NCI-H2196 (cell line): ENCODE measurements around the gene OR6B2.
A peak's percentile ranks its signal among the peaks of the same experiment; 100 is the strongest.
"Not testable (repeated sequence)": the region's sequence is repeated elsewhere in the genome, so short reads cannot be mapped to it uniquely, and the experiment has no call there.

ENCODE experiments used
- DNase-seq: peaks from one replicate; lab custom pipeline; 2025; ENCODE audit not compliant: unreplicated experiment; lab: John Stamatoyannopoulos, UW

The OR6B2 gene

DNA sequence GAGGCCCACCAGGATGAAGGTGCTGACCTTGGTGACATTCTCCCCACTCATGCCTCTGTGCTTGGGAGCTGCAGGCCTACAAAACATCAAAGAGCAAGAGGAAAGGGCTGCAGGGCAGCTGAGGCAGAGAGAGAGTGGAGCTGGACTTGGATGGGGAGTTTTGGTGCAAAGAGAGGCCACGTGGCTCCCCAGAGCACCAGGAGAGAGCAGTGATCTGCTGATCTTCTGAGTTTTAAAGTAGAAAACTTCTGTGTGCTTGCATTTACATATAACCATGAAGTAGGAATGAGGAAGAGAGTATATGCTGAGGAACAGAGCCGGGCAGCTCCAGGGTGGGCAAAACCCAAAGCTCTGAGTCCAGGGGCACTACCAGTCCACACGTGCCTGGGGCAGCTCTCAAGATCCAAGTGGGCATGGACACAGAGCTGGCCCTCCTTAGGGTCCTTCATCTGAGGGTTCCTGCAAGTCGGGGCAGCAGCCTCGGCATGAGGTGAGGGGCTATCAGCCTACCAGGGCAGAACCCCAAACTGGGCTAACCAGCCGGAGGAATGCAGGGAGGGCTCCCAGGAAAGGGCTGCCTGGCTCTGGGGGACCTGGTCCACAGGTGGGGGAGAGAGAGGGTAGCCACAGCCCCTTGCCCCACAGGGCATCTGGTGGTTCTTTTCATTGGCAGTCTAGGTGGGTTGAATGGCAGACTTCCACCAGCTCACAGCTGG is at the start of gene OR6B2:
Gene OR6B2, minus strand, starts transcription at position 51 of the 716 bp plus-strand sequence. Its CDS starts 0 bp downstream, at position 51.
- no peak for DNase-seq

DNA sequence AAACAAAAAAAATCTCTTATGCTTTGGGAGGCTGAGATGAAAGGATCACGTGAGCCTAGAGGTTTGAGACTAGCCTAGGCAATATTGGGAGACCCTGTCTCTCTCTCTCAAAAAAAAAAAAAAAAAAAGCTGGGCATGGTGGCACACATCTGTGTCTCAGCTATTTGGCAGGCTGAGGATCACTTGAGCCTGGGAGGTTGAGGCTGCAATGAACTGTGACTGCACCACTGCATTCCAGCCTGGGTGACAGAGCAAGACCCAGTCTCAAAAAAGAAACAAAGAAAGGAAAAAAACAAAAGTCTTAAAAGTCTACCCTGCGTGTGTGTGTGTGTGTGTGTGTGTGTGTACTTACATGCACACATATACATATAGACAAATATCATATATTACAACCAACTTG is 48.4 kb upstream of the OR6B2 start:
- no peak for DNase-seq

DNA sequence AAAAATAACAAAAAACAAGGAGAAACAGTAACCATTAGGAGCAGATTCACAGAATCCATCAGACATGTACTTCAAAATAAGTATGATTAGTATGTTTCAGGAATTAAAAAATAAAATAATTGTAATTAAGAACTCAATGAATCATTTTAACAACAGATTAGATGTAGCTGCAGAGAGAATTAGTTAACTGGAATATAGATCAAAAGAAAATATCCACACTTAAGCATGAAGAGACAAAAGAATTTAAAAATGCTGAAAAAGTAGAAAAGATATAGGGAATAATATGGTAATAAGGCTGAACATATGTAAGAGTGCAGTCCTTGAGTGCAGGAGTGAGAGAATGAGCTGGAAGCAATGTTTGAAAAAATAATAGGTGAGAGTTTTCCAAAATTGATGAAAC is 47.2 kb upstream of the OR6B2 start:
- DNase-seq = no peak

DNA sequence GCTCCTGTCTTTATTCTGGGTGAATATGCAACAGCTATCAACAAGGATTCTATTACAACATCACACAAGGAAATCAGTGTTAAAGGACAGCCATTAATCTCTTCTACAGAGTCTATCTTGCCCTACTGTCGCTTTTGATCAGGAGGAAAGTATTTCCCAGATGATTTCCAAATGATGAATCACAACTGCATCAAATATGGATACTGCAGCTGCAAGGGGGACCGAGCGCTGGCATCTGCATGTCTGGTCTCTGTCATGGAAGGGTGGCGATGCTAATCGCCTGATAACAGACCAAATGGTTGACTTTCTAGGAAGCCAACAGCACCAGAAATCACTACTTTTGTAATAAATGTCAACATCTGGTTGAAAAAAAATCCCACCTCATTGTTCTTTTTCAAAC is 44.3 kb upstream of the OR6B2 start:
- no peak for DNase-seq

DNA sequence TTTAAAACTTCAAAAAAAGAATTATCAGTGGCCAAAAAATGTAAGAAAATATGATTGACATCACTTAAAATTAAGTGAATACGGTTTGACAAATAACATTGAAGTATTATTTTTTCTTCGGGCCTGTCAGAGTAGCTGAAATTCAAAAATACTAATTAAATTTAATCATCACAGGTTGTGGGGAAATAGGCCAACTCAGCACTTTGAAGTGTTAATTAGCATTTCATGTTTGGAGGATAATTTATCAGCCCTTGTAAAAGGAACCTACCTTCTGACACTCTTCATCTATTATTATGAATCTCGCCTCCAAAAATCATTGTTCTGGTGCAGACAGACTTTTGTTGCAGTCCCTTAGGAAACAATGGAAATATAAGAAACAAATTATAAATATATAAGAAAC is 40.7 kb upstream of the OR6B2 start:
- DNase-seq = no peak

DNA sequence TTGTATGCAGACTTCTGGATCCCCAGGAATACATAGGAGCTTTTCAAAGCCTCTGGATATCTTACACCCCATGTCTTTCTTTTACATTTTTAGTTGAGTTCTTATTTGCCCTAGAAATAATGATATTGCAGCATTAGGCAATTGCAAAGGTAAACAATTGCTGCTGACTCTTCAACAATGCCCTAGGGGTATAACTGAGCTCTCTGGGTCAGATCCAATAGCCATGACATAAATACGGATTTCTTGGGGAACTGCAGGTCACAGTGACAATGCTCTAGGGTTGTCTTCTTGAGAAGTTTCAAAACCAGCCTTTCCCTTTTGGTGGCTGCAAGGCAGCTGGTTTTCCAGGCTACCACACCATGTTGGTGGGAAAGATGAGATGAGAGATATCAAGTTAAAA is 39.6 kb upstream of the OR6B2 start:
- DNase-seq = no peak

DNA sequence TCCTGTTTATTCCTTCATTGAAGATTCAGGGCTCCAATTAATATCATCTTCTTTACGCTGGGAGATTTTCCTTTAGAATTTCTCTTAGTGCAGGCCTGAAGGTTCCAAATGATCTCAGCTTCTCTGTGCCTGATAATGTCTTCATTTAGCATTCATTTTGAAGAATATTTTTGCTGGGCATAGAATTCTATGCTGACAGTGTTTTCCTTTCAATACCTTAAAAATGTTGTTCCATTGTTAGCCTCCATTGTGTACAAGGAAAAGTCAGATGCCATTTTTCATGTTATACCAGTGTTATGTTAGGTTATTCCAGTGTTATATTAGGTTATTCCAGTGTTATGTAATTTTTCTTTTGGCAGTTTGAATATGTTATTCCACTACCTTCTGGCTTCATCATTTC is 38.0 kb upstream of the OR6B2 start:
- DNase-seq = no peak

DNA sequence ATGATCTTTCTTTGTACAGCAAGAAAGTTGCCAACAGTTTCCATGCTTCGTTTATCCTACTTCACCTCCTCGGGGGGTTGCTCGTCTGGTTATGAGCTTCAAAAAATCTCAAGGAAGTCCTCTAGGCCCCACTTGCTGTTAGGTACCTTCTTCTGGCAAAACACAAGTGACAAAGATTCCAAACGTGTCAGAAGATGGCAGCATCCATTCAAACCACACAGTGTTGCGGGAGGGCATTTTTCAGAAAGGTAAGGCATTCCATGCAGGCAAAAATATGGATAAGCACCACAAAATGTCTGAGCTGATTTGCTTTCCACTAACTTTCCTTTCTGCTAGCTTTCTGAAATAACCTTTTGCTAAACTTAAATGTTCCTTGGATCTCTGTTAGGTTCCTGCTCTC is 36.3 kb upstream of the OR6B2 start:
- DNase-seq = no peak

DNA sequence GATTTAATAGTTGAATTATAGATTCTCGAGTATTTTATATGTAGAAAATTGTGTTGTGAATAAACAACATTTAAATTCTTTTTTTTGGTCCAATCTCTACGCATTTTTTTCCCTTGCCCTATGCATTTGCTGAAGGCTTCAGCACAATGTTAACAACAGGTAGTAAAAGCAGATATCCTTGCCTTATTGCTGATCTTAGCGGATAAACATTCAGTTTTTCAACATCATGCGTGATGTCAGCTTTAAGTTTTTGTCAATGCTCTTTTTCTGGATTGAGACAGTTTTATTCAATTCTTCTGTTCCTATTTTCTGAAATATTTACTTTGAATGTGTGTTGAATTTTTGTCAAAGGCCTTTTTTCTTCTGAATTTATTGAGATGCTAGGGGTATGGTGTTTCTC is 34.7 kb upstream of the OR6B2 start:
- DNase-seq = no peak

DNA sequence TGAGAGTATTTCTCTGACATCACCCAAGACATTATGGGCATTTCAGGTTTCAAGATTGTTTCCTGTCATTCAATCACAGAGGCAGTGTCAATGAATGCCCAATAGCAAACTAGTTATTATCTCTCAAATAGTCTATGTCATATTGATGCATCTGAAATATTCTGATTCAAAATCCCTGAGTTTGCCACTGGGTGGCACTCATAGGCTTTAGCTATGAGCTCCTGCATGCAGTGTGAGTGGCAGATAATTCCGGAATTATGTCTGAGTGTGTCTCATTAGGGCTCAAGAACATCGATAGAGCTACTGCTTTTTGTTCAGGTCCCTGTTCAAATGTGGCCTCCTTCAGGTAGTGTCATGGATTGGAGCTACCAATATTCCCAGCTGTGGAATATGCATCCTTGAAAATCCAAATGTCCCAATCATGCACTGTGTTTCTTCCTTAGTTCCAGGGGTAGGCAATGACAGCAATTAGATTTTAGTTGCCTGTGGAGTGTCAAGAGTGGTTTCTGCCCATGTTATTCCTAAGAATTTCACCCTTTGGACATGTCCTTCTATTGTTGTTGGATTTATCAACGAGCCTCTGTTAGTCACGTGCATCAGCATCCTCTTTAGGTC is 30.9 kb upstream of the OR6B2 start:
- DNase-seq = peak; percentile 67

DNA sequence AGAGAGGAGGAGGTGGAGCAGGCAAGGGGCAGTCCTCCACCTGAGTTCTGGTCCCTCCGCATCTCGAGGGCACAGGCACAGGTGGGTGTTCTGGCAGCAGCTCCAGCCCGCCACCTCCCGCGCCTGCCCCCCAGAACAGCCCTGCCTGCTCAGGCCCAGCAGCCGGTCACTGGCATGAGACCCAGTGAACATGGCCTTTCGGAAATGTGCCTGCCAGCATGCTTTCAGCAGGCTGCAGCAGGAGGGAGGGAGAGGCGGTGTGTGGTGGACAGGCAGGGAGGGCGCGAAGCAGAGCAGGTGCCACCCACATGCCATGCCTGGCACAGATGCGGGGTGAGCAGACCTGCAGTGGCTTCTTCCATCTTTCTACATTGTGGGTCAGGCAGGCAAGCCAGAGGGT is 26.4 kb upstream of the OR6B2 start:
- no peak for DNase-seq

DNA sequence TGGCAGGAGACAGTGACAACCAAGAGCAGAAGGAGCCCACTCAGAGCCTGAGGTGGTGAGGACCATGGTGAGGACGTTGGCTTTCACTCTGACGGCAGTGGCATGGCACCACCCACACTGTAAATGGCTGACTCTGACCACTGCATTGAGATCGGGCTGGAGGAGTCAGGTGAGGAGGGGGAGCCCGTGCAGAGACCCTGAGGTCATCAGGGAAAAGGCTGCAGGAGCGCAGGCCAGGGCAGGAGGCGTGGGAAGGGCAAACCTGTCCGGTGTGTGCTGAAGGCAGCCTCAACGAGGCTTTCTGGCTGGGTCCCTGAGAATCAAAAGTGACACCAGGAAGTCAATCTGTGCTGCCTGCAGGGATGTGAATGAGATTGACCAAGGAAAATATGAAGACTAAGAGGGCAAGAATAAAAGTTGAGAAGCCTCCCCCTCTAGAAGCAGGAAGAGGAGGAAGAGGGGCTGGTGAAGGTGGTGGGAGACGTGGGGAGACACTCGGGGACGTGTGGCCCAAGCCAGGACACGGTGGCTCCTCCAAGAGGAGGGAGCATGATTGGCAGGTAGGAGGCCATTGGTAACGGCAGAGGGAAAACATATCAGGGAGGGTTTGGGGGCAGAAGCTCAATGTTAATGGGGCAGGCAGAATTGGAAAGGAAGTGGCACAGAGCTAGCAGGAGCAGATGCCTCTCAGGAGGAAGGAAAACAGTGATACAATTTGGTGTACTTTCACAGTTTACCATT is 25.1 kb upstream of the OR6B2 start:
- no peak for DNase-seq

DNA sequence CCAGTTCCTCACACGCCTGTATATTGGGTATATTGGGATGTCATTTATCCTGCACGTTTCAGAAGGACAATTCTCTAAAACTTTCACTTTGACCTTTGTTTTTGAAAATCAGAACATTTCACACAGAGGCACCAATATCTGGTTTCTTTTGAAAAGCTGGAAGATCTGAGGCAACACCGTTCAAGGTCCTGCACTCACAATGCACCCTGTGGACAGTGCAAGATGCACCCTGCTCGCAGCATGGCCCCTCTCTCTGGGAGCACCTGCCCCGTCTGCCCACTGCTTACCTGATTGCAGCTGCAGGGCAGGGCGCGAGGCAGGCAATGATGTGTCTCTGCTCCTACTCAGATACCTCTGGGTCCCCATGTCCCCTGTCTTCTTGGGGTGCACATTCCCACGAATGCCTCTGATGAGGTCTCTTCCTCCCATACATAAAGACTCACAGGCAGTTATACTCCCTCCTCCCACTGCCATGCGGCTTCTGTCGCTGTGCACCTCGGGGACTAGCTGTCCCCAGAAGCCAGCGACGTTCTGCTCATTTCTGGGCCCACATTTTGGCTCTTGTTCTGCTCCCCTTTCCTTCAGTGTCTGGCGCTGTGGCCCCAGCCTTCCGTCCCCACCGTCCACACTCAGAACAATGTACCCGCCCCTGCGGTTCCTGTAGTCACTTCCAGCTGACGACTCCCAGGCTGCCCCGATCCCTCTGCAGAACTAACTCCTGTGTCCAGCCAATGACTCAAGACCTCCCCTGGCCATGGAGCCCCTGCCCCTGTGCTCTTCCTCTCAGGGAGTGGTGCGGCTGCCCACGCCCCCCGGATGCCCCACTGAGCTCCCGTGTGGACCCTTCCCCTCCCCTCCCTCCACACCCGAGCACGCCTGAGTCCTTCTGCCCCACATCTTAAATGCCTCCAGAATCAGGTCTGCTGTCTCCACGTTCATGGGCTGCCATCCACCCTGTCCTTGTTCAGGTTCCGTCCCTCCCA is 23.2 kb upstream of the OR6B2 start, which contains the start of gene OR6B3:
Gene OR6B3, minus strand, starts transcription at position 349 of the 983 bp plus-strand sequence.
- no peak for DNase-seq

DNA sequence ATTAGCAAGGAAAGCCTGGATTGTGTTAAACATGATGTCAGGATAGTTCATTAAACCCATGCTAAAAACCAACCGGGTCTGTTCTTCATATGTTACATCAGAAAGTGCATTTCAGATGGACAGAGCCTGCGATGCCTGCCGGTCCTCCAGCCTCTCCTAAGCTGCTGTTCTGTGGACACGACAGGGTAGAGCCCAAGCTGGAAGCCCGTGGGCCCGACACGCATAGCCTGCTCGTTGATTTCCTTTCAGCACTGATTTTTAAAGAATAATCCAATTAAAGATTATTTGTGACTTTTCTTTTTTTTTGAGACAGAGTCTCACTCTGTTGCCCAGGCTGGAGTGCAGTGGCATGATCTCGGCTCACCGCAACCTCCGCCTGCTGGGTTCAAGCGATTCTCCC is 22.3 kb upstream of the OR6B2 start:
- DNase-seq = no peak

DNA sequence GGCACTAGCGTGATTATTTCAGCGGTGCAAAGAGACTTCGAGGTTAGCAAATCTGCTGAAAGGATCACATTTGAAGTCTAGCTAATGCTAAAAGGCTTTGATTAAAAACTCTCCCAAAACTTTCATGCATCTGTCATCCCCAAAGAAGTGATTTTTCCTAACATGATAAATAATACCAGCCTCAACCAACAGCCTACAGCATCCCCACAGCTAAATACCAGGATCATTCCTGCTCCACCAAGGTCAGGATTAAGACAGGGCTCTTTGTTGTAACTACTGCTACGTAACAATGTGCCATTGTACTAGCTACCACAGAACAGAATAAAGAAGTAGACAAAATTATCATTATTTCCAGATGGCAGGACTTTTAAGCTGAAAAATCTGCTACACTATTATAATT is 21.5 kb upstream of the OR6B2 start:
- DNase-seq = no peak

DNA sequence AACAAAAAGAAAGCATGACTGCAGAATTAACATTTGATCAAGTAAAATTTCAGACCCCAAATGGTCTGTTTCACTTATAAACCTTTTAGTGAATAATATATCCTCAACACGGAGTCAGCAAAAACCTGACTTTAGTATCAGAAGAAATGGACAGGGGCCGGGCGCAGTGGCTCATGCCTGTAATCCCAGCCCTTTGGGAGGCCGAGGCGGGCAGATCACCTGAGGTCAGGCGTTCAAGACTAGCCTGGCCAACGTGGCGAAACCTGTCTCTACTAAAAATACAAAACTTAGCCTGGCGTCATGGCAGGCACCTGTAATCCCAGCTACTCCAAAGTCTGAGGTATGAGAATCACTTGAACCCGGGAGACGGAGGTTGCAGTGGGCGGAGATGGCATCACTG is 20.0 kb upstream of the OR6B2 start:
- no peak for DNase-seq

DNA sequence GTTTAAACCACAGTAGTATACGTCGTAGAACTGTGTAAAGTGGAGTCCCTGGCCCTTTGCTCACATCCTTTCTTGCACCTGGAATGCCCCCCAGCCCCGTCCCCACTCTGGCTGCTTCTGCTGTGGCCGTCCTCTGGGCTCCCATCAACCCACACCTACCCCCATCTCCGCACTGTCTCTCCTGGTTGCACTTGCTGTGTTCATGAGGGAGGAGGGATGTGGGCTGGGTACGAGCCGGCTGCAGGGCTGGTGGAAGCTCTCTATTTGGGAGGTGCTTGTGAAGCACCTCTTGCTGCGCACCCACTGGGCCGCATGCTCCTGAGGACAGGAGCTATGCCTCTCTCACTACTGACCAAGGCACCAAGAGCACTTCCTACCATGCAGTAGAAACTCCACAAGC is 18.0 kb upstream of the OR6B2 start:
- no peak for DNase-seq

DNA sequence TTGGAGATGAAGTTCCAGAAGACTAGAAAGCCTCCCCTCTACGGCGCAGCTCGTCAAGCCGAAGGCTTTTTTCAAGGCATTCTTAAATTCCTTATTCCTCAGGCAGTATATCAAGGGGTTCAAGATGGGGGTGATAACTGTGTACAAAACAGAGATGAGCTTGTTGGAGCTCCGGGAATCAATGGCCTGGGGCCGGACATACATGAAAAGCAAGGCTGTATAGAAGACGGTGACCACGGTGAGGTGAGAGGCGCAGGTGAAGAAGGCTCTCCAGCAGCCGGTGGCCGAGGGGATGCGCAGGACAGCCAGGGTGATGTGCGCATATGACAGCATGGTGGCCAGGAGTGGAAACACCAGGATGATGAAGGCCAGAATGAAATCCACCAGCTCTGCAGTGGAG is 14.9 kb upstream of the OR6B2 start:
- no peak for DNase-seq

DNA sequence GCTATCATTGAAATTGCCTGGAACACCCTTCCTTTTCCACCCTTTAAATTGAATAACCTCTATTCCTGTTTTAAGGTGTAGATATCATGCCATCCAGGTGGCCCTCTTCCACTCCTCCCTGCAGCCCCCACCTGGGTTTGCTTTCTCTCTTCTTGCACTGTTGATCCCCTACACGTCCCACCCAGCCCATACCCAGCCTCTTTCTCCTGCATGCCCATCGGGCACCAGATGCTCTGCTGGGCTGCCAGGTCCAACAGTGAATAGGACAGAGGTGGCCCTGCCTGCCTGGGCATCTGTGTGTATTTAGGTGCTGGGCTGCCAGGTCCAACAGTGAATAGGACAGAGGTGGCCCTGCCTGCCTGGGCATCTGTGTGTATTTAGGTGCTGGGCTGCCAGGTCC is 13.9 kb upstream of the OR6B2 start:
- not testable (repeated sequence) for DNase-seq

DNA sequence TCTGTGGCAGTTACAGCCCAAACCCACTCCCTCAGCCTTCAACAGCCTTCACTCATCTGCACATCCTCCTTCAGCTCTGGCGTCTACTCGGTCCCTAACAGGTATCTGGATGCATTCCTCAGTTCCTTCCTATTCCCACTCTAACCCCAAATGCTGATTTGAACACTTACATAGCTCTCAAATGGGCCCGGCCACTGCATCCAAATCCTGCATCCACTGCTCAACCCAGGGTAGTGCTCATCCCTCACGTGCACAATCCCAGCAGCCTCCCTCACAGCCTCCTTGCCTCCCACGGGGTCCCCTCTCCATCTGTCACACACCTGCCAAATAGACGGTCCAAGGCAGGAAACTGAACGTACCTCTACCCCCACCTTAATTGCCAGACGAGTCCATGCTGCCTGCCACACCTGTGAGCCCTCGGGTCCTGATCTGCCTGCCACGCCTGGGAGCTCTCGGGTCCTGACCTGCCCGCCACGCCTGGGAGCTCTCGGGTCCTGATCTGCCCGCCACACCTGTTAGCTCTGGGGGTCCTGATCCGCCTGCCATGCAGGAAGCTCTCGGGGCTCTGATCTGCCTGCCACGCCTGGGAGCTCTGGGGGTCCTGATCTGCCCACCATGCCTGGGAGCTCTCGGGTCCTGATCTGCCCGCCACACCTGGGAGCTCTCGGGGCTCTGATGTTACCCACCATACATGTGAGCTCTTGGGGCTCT is 13.2 kb upstream of the OR6B2 start:
- no peak for DNase-seq
